ENCODE results near the gene SMAGP. TPM values are rescaled to one million over a fixed set of nuclear protein-coding genes. Genes with fewer than 3 reads are reported as not detected.

Gene SMAGP
- total RNA-seq, 4 donors from 2014 or later: 29.5 to 144 (median 104) TPM

- no peaks in the 10 kb centered on the region for H3K36me3 ChIP-seq
- H3K4me1 ChIP-seq: peaks cover 0 to 20% (median 12%) of the 10 kb centered on the region in 4 donors
- in situ Hi-C loops (cut with MboI; ENCODE audit: low pct_ligation_motif_present in 1 of 4, low pct_unique_long_range_greater_than_20kb in 1 of 4, low sequenced_read_pairs in 3 of 4) (no loop called here), intact Hi-C loops (cut with DNase I; ENCODE audit: low total_unique reads) (no loop called here)
- no peak for DNase-seq
- no peak for TF ChIP-seq CTCF (IDR thresholded peaks at IDR 0.05)
- H3K4me3 ChIP-seq: no peak overlapping the region
- WGBS, 2 donors (ENCODE audit: low coverage in 1 of 2): 88 to 100% methylated on average over 2 to 5 of the region's 5 CpGs
- H3K27ac ChIP-seq: no peak overlapping the region
- no peaks in the 10 kb centered on the region for H3K27me3 ChIP-seq
- H3K9me3 ChIP-seq: no peaks in the 10 kb centered on the region
Measured at GRCh38 chr12:51214895-51215294, 55.3 kb downstream of the SMAGP start.

GRCh38 chr12:51210690-51211395 lies 59.4 kb downstream of the SMAGP start:
- no peaks in the 10 kb centered on the region for H3K9me3 ChIP-seq
- no peak overlapping the region for H3K4me3 ChIP-seq
- H3K27me3 ChIP-seq: no peaks in the 10 kb centered on the region
- intact Hi-C loops (cut with DNase I; ENCODE audit: low total_unique reads): no loop called here
- no peak overlapping the region for H3K27ac ChIP-seq
- no peaks in the 10 kb centered on the region for H3K36me3 ChIP-seq
- DNase-seq: no peak
- in situ Hi-C loops (cut with MboI; ENCODE audit: low pct_ligation_motif_present in 1 of 4, low pct_unique_long_range_greater_than_20kb in 1 of 4, low sequenced_read_pairs in 3 of 4): no loop called here
- WGBS, 2 donors (ENCODE audit: low coverage in 1 of 2): 65% methylated on average over 2 of the region's 2 CpGs; no CpG with 5 or more reads in 1 of the 2 donors
- H3K4me1 ChIP-seq: no peaks in the 10 kb centered on the region
- TF ChIP-seq CTCF (IDR thresholded peaks at IDR 0.05) (no peak), POLR2AphosphoS5 (IDR thresholded peaks at IDR 0.05) (no peak), POLR2A (IDR thresholded peaks at IDR 0.05) (no peak), EP300 (IDR thresholded peaks at IDR 0.05; ENCODE audit: low read depth) (no peak)

- TF ChIP-seq POLR2A (IDR thresholded peaks at IDR 0.05) (no peak), EP300 (IDR thresholded peaks at IDR 0.05; ENCODE audit: low read depth) (no peak), CTCF (IDR thresholded peaks at IDR 0.05) (no peak), POLR2AphosphoS5 (IDR thresholded peaks at IDR 0.05) (no peak)
- intact Hi-C loops (cut with DNase I; ENCODE audit: low total_unique reads): no loop called here
- in situ Hi-C loops (cut with MboI; ENCODE audit: low pct_ligation_motif_present in 1 of 4, low pct_unique_long_range_greater_than_20kb in 1 of 4, low sequenced_read_pairs in 3 of 4): no loop called here
- no peaks in the 10 kb centered on the region for H3K4me1 ChIP-seq
- no peaks in the 10 kb centered on the region for H3K9me3 ChIP-seq
- no peak overlapping the region for H3K4me3 ChIP-seq
- no peak overlapping the region for H3K27ac ChIP-seq
- DNase-seq: no peak
- H3K27me3 ChIP-seq: no peaks in the 10 kb centered on the region
- 86 to 96% methylated on average over 1 to 2 of the region's 2 CpGs for WGBS, 2 donors (ENCODE audit: low coverage in 1 of 2)
- no peaks in the 10 kb centered on the region for H3K36me3 ChIP-seq
Measured at GRCh38 chr12:51209259-51209658, 61.0 kb downstream of the SMAGP start.

DNA sequence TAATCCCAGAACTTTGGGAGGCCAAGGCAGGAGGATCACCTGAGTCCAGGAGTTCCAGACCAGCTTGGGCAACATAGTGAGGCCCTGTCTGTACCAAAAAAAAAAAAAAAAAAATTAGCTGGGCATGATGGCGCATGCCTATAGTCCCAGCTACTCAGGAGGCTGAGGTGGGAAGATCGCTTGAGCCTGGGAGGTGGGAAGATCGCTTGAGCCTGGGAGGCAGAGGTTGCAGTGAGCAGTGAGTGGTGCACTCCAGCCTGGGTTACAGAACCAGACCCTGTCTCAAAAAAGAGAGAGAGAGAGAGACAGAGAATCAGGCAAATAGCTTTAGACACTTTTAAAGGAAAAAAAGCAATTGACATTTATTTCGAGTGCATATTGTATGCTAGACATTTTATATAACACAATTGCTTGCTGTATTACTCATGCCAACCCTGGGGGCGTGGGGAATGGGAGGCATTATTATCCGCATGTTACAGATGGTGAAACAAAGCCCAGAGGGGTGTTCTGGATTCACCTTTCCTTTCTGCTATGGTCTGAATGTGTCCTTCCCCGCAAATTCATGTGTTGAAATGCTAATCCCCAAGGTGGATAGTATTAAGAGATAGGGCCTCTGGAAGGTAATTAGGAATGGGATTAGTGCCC lies 62.1 kb downstream of the SMAGP start:
- intact Hi-C loops (cut with DNase I; ENCODE audit: low total_unique reads) (no loop called here), in situ Hi-C loops (cut with MboI; ENCODE audit: low pct_ligation_motif_present in 1 of 4, low pct_unique_long_range_greater_than_20kb in 1 of 4, low sequenced_read_pairs in 3 of 4) (no loop called here)
- Histone ChIP-seq H3K4me1 (no peaks in the 10 kb centered on the region), H3K9me3 (no peaks in the 10 kb centered on the region), H3K27ac (no peak overlapping the region), H3K36me3 (no peaks in the 10 kb centered on the region), H3K4me3 (no peak overlapping the region), H3K27me3 (no peaks in the 10 kb centered on the region)
- TF ChIP-seq CTCF (IDR thresholded peaks at IDR 0.05) (no peak), POLR2A (IDR thresholded peaks at IDR 0.05) (no peak), EP300 (IDR thresholded peaks at IDR 0.05; ENCODE audit: low read depth) (no peak), POLR2AphosphoS5 (IDR thresholded peaks at IDR 0.05) (no peak)
- DNase-seq: no peak
- WGBS, 2 donors (ENCODE audit: low coverage in 1 of 2): 87 to 97% methylated on average over 5 to 7 of the region's 7 CpGs
